K562 (cell line): Measurements from ENCODE around the gene ATXN1. TPM values are rescaled to one million over a fixed set of nuclear protein-coding genes. Genes with fewer than 3 reads are reported as not detected.

Experiments
- ATF3 ChIP-seq, 2 experiments: fragments of 450-650 bp in 1 of 2; sonication (generic) in 1 of 2; formaldehyde crosslinking in 1 of 2; IDR thresholded peaks in 1 of 2; conservative IDR thresholded peaks in 1 of 2; 2 replicates each; pipeline versions ENCODE4 v1.6.1 to v1.8.1; 2016 to 2023; ENCODE audit warnings: mild to moderate bottlenecking in 2 of 2, moderate library complexity in 2 of 2, inconsistent platforms in 1 of 2, missing genetic modification reagents in 1 of 2
- CHAMP1 ChIP-seq: fragments of 450-650 bp; IDR thresholded peaks from 2 replicates; pipeline ENCODE4 v1.6.1; 2016; ENCODE audit warnings: mild to moderate bottlenecking
- CTBP1 ChIP-seq: fragments of 450-650 bp; IDR thresholded peaks from 2 replicates; pipeline ENCODE4 v1.6.1; 2016; ENCODE audit warnings: borderline replicate concordance
- DIDO1 ChIP-seq: fragments of 450-650 bp; IDR thresholded peaks from 2 replicates; pipeline ENCODE4 v1.6.1; 2016; ENCODE audit warnings: low read depth, missing biosample characterization, missing genetic modification characterization
- ETS2 ChIP-seq: IDR thresholded peaks from 2 replicates; pipeline ENCODE4 v1.6.1; 2016; ENCODE audit warnings: borderline replicate concordance, missing genetic modification characterization, mild to moderate bottlenecking, moderate library complexity, missing compliant biosample characterization; ENCODE audit not compliant: poor library complexity, severe bottlenecking
- FOSL1 ChIP-seq: fragments of 200-800 bp; sonication (Bioruptor generic); conservative IDR thresholded peaks from 2 replicates; pipeline ENCODE4 v1.6.1; 2016; ENCODE audit warnings: missing genetic modification characterization, missing compliant biosample characterization
- FOXK1 ChIP-seq: sonication (generic); formaldehyde crosslinking; IDR thresholded peaks from 2 replicates; pipeline ENCODE4 v1.8.0; 2022; ENCODE audit warnings: missing genetic modification reagents, mild to moderate bottlenecking, borderline replicate concordance
- HINFP ChIP-seq: fragments of 450-650 bp; conservative IDR thresholded peaks from 2 replicates; pipeline ENCODE4 v1.6.1; 2016; ENCODE audit warnings: missing genetic modification characterization, low read depth, mild to moderate bottlenecking, control low read depth, missing compliant biosample characterization
- LCOR ChIP-seq: sonication (generic); formaldehyde crosslinking; IDR thresholded peaks from 2 replicates; pipeline ENCODE4 v1.8.0; 2022; ENCODE audit warnings: mild to moderate bottlenecking, missing genetic modification reagents
- MAFG ChIP-seq: fragments of 450-650 bp; conservative IDR thresholded peaks from 2 replicates; pipeline ENCODE4 v1.6.1; 2016; ENCODE audit warnings: missing genetic modification characterization, missing compliant biosample characterization
- NCOA1 ChIP-seq: fragments of 450-650 bp; IDR thresholded peaks from 2 replicates; pipeline ENCODE4 v1.6.1; 2016; ENCODE audit warnings: low read depth
- NFE2L1 ChIP-seq: fragments of 450-650 bp; IDR thresholded peaks from 2 replicates; pipeline ENCODE4 v1.6.1; 2016; ENCODE audit warnings: missing genetic modification characterization, low read depth, mild to moderate bottlenecking, missing compliant biosample characterization, moderate library complexity, borderline replicate concordance
- POLR2AphosphoS2 ChIP-seq: IDR thresholded peaks from 2 replicates; pipeline ENCODE4 v1.6.1; 2012; ENCODE audit warnings: low read length, improper control_type of control experiment
- SIN3B ChIP-seq: fragments of 450-650 bp; IDR thresholded peaks from 2 replicates; pipeline ENCODE4 v1.6.1; 2017; ENCODE audit warnings: low read depth, mild to moderate bottlenecking, moderate library complexity
- STAT6 ChIP-seq: sonication (generic); formaldehyde crosslinking; IDR thresholded peaks from 2 replicates; pipeline ENCODE4 v1.8.1; 2023; ENCODE audit warnings: mild to moderate bottlenecking, missing genetic modification reagents
- THRB ChIP-seq: fragments of 450-650 bp; formaldehyde crosslinking; conservative IDR thresholded peaks from 2 replicates; pipeline ENCODE4 v1.4.0; 2022; ENCODE audit warnings: mild to moderate bottlenecking, missing genetic modification characterization
- ZNF197 ChIP-seq: fragments of 200-800 bp; sonication (Bioruptor generic); IDR thresholded peaks from 2 replicates; pipeline ENCODE4 v1.6.1; 2016; ENCODE audit warnings: low read depth, missing genetic modification characterization, missing compliant biosample characterization
- ZNF24 ChIP-seq: fragments of 450-650 bp; IDR thresholded peaks from 2 replicates; pipeline ENCODE4 v1.6.1; 2016
- ZNF274 ChIP-seq: IDR thresholded peaks from 2 replicates; pipeline ENCODE4 v1.6.1; 2011; ENCODE audit warnings: low read depth, mild to moderate bottlenecking, low read length, moderate library complexity, borderline replicate concordance
- ZNF561 ChIP-seq: fragments of 450-650 bp; formaldehyde crosslinking; conservative IDR thresholded peaks from 2 replicates; pipeline ENCODE4 v1.4.0; 2020; ENCODE audit warnings: mild to moderate bottlenecking, moderate library complexity
- polyA plus RNA-seq, 8 experiments: library from polyadenylated mRNA; depleted of rRNA in 4 of 8; stranded (reverse) in 5 of 8; unstranded in 3 of 8; fragments of >200 nt; fragmentation: Nextera tagmentation in 2 of 8; fragmentation: Illumina TruSeq in 1 of 8; extraction: Ambion mirVana in 2 of 8; extraction: Trizol in 1 of 8; gene quantifications; 2 replicates each; pipeline versions ENCODE4 v1.2.1 to v1.2.3, GENCODE V29; 2011 to 2014; ENCODE audit warnings: inconsistent platforms in 1 of 8, missing spikeins in 1 of 8
- total RNA-seq, 7 experiments: library from RNA; depleted of rRNA in 6 of 7; stranded (reverse); fragments of >200 nt in 6 of 7; fragmentation: Illumina TruSeq in 2 of 7; extraction: Trizol in 2 of 7; gene quantifications; 2 replicates each; pipeline versions ENCODE4 v1.2.1 to v1.2.3, GENCODE V29; 2011 to 2021; ENCODE audit warnings: low replicate concordance in 1 of 7

ATXN1 gene
- total and polyA plus RNA-seq, 9 of the 15 experiments (the other 6 are each of a cell fraction or from before 2014, with no cell fraction given) = under 0.01 to 1.2 (median 0.58) TPM

- TF ChIP-seq FOXK1 (CRISPR knock-in tag) (no peak), FOSL1 (tag) (0 out of 2 replicates have a peak, but pooled peaks have one; percentile 24), ATF3 (IDR thresholded peaks at IDR 0.05) (no peak; the same call in 1 of the 2 replicates), ATF3 (CRISPR knock-in tag; conservative IDR thresholded peaks at IDR 0.05) (no peak), CHAMP1 (no peak), HINFP (tag) (no peak), ZNF24 (no peak), SIN3B (no peak), MAFG (tag) (peak; percentile 51), ZNF274 (no peak), ZNF561 (no peak), LCOR (CRISPR knock-in tag) (peak; percentile 78), DIDO1 (tag) (no peak), STAT6 (CRISPR knock-in tag) (no peak), ETS2 (no peak), NFE2L1 (tag) (no peak), CTBP1 (peak; percentile 31; the same call in 1 of the 2 replicates), NCOA1 (no peak), POLR2AphosphoS2 (no peak), THRB (no peak), ZNF197 (CRISPR knock-in tag) (no peak)
Measured at GRCh38 chr6:16313732-16314131, 447.5 kb downstream of the ATXN1 start (continued).
